Prostate gland (tissue), 2 donors: Measurements from ENCODE around the gene TMEM135. TPM values are rescaled to one million over a fixed set of nuclear protein-coding genes. Genes with fewer than 3 reads are reported as not detected.
"Not testable (repeated sequence)": the region's sequence is repeated elsewhere in the genome, so short reads cannot be mapped to it uniquely, and the experiment has no call there.

Experiments
- DNase-seq: peaks from one replicate; pipeline ENCODE4 v3.0.0-alpha.2; 2019; ENCODE audit warnings: low spot score
- H3K27ac ChIP-seq, 2 donors: fragments of 200-600 bp; sonication (generic); 2 replicates each; pipeline ENCODE4 v1.5.1; 2017 to 2019
- H3K27me3 ChIP-seq: fragments of 200-600 bp; sonication (generic); replicated peaks from 2 replicates; pipeline ENCODE4 v1.5.1; 2019; ENCODE audit not compliant: insufficient read depth
- H3K36me3 ChIP-seq, 2 donors: fragments of 200-600 bp; sonication (generic); 1 replicate in 1 of 2; 2 replicates in 1 of 2; pipeline versions ENCODE4 v1.5.1 to v1.8.1; 2017 to 2019
- H3K4me1 ChIP-seq: fragments of 200-600 bp; sonication (generic); replicated peaks from 2 replicates; pipeline ENCODE4 v1.5.1; 2019
- H3K4me3 ChIP-seq, 2 donors: fragments of 200-600 bp; sonication (generic); 2 replicates each; pipeline ENCODE4 v1.5.1; 2017 to 2019
- H3K9me3 ChIP-seq: fragments of 200-600 bp; sonication (generic); 2 replicates; pipeline ENCODE4 v1.5.1; 2017
- CTCF ChIP-seq, 4 experiments: fragments of 200-600 bp in 2 of 4; fragments of 450-650 bp in 2 of 4; sonication (generic) in 2 of 4; IDR thresholded peaks; 1 replicate in 3 of 4; 2 replicates in 1 of 4; pipeline ENCODE4 v1.5.1; 2016 to 2019; ENCODE audit warnings: antibody characterized with exemption in 4 of 4, mild to moderate bottlenecking in 2 of 4, moderate library complexity in 2 of 4
- POLR2A ChIP-seq: fragments of 450-650 bp; IDR thresholded peaks from one replicate; pipeline ENCODE4 v1.6.1; 2016; ENCODE audit warnings: antibody characterized with exemption, mild to moderate bottlenecking
- POLR2AphosphoS5 ChIP-seq: sonication (generic); formaldehyde crosslinking; IDR thresholded peaks from one replicate; pipeline ENCODE4 v1.6.1; 2017; ENCODE audit warnings: antibody characterized with exemption
- WGBS: methylation state at CpG from one replicate; pipeline ENCODE4 v1.1.5; 2018; 5-methylcytosine and 5-hydroxymethylcytosine counted together
- intact Hi-C: fragments of 100-400 bp; cut with DNase I; formaldehyde crosslinking; loops from one replicate; pipeline ENCODE4 v1.14.2; 2022
- total RNA-seq, 2 donors: library from RNA; depleted of rRNA; stranded (reverse); fragments of >200 nt; gene quantifications; one replicate each; pipeline ENCODE4 v1.1.0, GENCODE V29; 2016

The TMEM135 gene
- total RNA-seq, 2 donors from 2014 or later: 22.3 to 42.1 TPM

GRCh38 chr11:87141980-87142514 lies 104.3 kb downstream of the TMEM135 start:
- no peak overlapping the region for H3K4me3 ChIP-seq
- H3K36me3 ChIP-seq: no peaks in the 10 kb centered on the region
- TF ChIP-seq CTCF (IDR thresholded peaks at IDR 0.05) (no peak), POLR2A (no peak), POLR2AphosphoS5 (no peak)
- H3K4me1 ChIP-seq: no peaks in the 10 kb centered on the region
- no peak overlapping the region for H3K27ac ChIP-seq
- H3K9me3 ChIP-seq: no peaks in the 10 kb centered on the region
- intact Hi-C loops: no loop called here
- H3K27me3 ChIP-seq: no peaks in the 10 kb centered on the region
- 63% methylated on average over 3 of the region's 3 CpGs for WGBS
- DNase-seq: no peak

- Histone ChIP-seq H3K9me3 (no peaks in the 10 kb centered on the region), H3K36me3 (no peaks in the 10 kb centered on the region), H3K27ac (no peak overlapping the region), H3K4me1 (no peaks in the 10 kb centered on the region), H3K4me3 (no peak overlapping the region), H3K27me3 (no peaks in the 10 kb centered on the region)
- TF ChIP-seq CTCF (IDR thresholded peaks at IDR 0.05): no peak
- intact Hi-C loops: no loop called here
- WGBS: 97% methylated on average over 1 of the region's 1 CpG
- no peak for DNase-seq
These were observed 104.9 kb downstream of the TMEM135 start for GRCh38 chr11:87142594-87142993.

GRCh38 chr11:87143641-87144040 lies 105.9 kb downstream of the TMEM135 start:
- no peak overlapping the region for H3K4me3 ChIP-seq
- H3K27ac ChIP-seq: no peak overlapping the region
- no peaks in the 10 kb centered on the region for H3K36me3 ChIP-seq
- H3K9me3 ChIP-seq: no peaks in the 10 kb centered on the region
- H3K4me1 ChIP-seq: no peaks in the 10 kb centered on the region
- intact Hi-C loops: no loop called here
- H3K27me3 ChIP-seq: no peaks in the 10 kb centered on the region
- 84% methylated on average over 4 of the region's 4 CpGs for WGBS
- no peak for TF ChIP-seq CTCF (IDR thresholded peaks at IDR 0.05)
- DNase-seq: no peak

- Histone ChIP-seq H3K27me3 (no peaks in the 10 kb centered on the region), H3K9me3 (no peaks in the 10 kb centered on the region), H3K27ac (no peak overlapping the region), H3K4me3 (no peak overlapping the region), H3K36me3 (no peaks in the 10 kb centered on the region), H3K4me1 (no peaks in the 10 kb centered on the region)
- no peak for DNase-seq
- 45% methylated on average over 3 of the region's 3 CpGs for WGBS
- TF ChIP-seq CTCF (IDR thresholded peaks at IDR 0.05) (no peak), POLR2AphosphoS5 (no peak), POLR2A (no peak)
- intact Hi-C loops: no loop called here
These were observed 106.5 kb downstream of the TMEM135 start for GRCh38 chr11:87144252-87144651.

GRCh38 chr11:87148749-87149148 lies 111.0 kb downstream of the TMEM135 start:
- TF ChIP-seq CTCF (IDR thresholded peaks at IDR 0.05) (no peak), POLR2A (no peak), POLR2AphosphoS5 (no peak)
- H3K4me1 ChIP-seq: no peaks in the 10 kb centered on the region
- no peak overlapping the region for H3K4me3 ChIP-seq
- H3K27ac ChIP-seq: no peak overlapping the region
- H3K9me3 ChIP-seq: no peaks in the 10 kb centered on the region
- WGBS: 81% methylated on average over 2 of the region's 2 CpGs
- no peaks in the 10 kb centered on the region for H3K27me3 ChIP-seq
- intact Hi-C loops: no loop called here
- DNase-seq: no peak
- no peaks in the 10 kb centered on the region for H3K36me3 ChIP-seq

- H3K9me3 ChIP-seq, DNase-seq, H3K27ac ChIP-seq, intact Hi-C loops, H3K36me3 ChIP-seq, H3K4me3 ChIP-seq, H3K4me1 ChIP-seq, H3K27me3 ChIP-seq: not testable (repeated sequence)
- WGBS: 98% methylated on average over 7 of the region's 7 CpGs
These were observed 112.0 kb downstream of the TMEM135 start for GRCh38 chr11:87149782-87150181.
